Lung (tissue), 12 donors: ENCODE measurements around the gene IFNL4. TPM values are rescaled to one million over a fixed set of nuclear protein-coding genes. Genes with fewer than 3 reads are reported as not detected.

ENCODE experiments used
- ATAC-seq: fragments of 200-7000 bp; cut with Tn5 transposase; one replicate; pipeline ENCODE4 v1.9.1; 2020; ENCODE audit warnings: moderate number of reproducible peaks; ENCODE audit not compliant: insufficient read depth, low FRiP score
- DNase-seq, 3 donors: peaks; one replicate each; pipeline ENCODE4 v3.0.0-alpha.2; 2013 to 2017
- H3K27ac ChIP-seq, 2 donors: one replicate each; pipeline ENCODE4 v1.5.1; 2013; ENCODE audit warnings: mild to moderate bottlenecking in 2 of 2, moderate library complexity in 2 of 2, control low read depth in 1 of 2, inconsistent platforms in 1 of 2, low read depth in 1 of 2, low read length in 1 of 2
- H3K27me3 ChIP-seq, 3 donors: one replicate each; pipeline ENCODE4 v1.5.1; 2013; ENCODE audit warnings: low read length in 2 of 3; ENCODE audit not compliant: control insufficient read depth in 3 of 3, insufficient read depth in 3 of 3
- H3K36me3 ChIP-seq, 4 donors: one replicate each; pipeline ENCODE4 v1.5.1; 2013; ENCODE audit warnings: low read length in 4 of 4, mild to moderate bottlenecking in 1 of 4, moderate library complexity in 1 of 4; ENCODE audit not compliant: control insufficient read depth in 4 of 4, insufficient read depth in 4 of 4
- H3K4me1 ChIP-seq, 5 donors: one replicate each; pipeline ENCODE4 v1.5.1; 2013; ENCODE audit warnings: low read length in 5 of 5, mild to moderate bottlenecking in 2 of 5, moderate library complexity in 1 of 5; ENCODE audit not compliant: control insufficient read depth in 5 of 5, insufficient read depth in 5 of 5
- H3K4me3 ChIP-seq: one replicate; pipeline ENCODE4 v1.5.1; 2013; ENCODE audit warnings: mild to moderate bottlenecking, control low read depth, moderate library complexity
- H3K9ac ChIP-seq, 2 donors: one replicate each; pipeline ENCODE4 v1.5.1; 2013; ENCODE audit warnings: low read length in 2 of 2, control low read depth in 1 of 2; ENCODE audit not compliant: insufficient read depth in 1 of 2
- H3K9me3 ChIP-seq, 4 donors: one replicate each; pipeline ENCODE4 v1.5.1; 2013; ENCODE audit warnings: low read length in 3 of 4, mild to moderate bottlenecking in 1 of 4, moderate library complexity in 1 of 4; ENCODE audit not compliant: control insufficient read depth in 4 of 4, insufficient read depth in 3 of 4
- CTCF ChIP-seq: IDR thresholded peaks from 2 replicates; pipeline ENCODE4 v1.5.1; 2012; ENCODE audit warnings: mild to moderate bottlenecking; ENCODE audit errors: control extremely low read depth, extremely low read depth
- WGBS, 2 donors: extraction: QIAGEN DNeasy Blood & Tissue Kit; methylation state at CpG; one replicate each; pipeline ENCODE4 v1.1.7; 2013; 5-methylcytosine and 5-hydroxymethylcytosine counted together
- polyA plus RNA-seq, 2 donors: library from polyadenylated mRNA; stranded (reverse); fragments of 200-250 nt; gene quantifications; one replicate each; pipeline ENCODE4 v1.2.1, GENCODE V29; 2013
- total RNA-seq, 2 donors: library from RNA; depleted of rRNA in 1 of 2; stranded (reverse); fragments of >200 nt in 1 of 2; gene quantifications; one replicate each; pipeline ENCODE4 v1.2.1, GENCODE V29; 2014 to 2021
- donor health status: control.
- donor health status: control.
- donor health status: Bipolar disorder and iron deficiency.
- donor health status: healthy.
- donor health status: DM: yes; HTN: yes; CAD: no.

The IFNL4 gene
- total and polyA plus RNA-seq, 4 donors, result not detected

- Histone ChIP-seq H3K4me1 (peaks cover 0 to 5% (median 0%) of the 10 kb centered on the region in 5 donors), H3K9ac (no peak overlapping the region), H3K9me3 (no peaks in the 10 kb centered on the region), H3K36me3 (no peaks in the 10 kb centered on the region), H3K4me3 (no peak overlapping the region), H3K27me3 (peaks cover 0 to 40% (median 20%) of the 10 kb centered on the region in 3 donors), H3K27ac (no peak overlapping the region)
- 85 to 89% methylated on average over 27 to 32 of the region's 32 CpGs for WGBS, 2 donors
- no peak for TF ChIP-seq CTCF
- ATAC-seq (no peak), DNase-seq (no peak)
Measured at GRCh38 chr19:39200066-39200802, 48.4 kb downstream of the IFNL4 start.

- Histone ChIP-seq H3K27me3 (peaks cover 0 to 39% (median 18%) of the 10 kb centered on the region in 3 donors), H3K4me3 (no peak overlapping the region), H3K36me3 (no peaks in the 10 kb centered on the region), H3K4me1 (peaks cover 0 to 5% (median 0%) of the 10 kb centered on the region in 5 donors), H3K9ac (no peak overlapping the region), H3K9me3 (no peaks in the 10 kb centered on the region), H3K27ac (no peak overlapping the region)
- no peak for ATAC-seq
- no peak for TF ChIP-seq CTCF
- peak; percentile 66 to 74 (median 66) for DNase-seq
- 41 to 60% methylated on average over 11 of the region's 11 CpGs for WGBS, 2 donors
Measured at GRCh38 chr19:39199025-39199424, 49.6 kb downstream of the IFNL4 start.

- no peak overlapping the region for H3K4me3 ChIP-seq
- DNase-seq, result no peak
- H3K36me3 ChIP-seq, result no peaks in the 10 kb centered on the region
- no peak overlapping the region for H3K27ac ChIP-seq
- H3K9ac ChIP-seq, result no peak overlapping the region
- no peak for TF ChIP-seq CTCF
- no peaks in the 10 kb centered on the region for H3K9me3 ChIP-seq
- peaks cover 0 to 34% (median 18%) of the 10 kb centered on the region in 3 donors for H3K27me3 ChIP-seq
- ATAC-seq, result no peak
- H3K4me1 ChIP-seq, result peaks cover 0 to 5% (median 0%) of the 10 kb centered on the region in 5 donors
- 52 to 63% methylated on average over 5 of the region's 5 CpGs for WGBS, 2 donors
Measured at GRCh38 chr19:39197808-39198207, 50.8 kb downstream of the IFNL4 start.
